SK-N-MC (cell line): ENCODE measurements around the gene MPHOSPH10.

Experiments used
- EZH2 ChIP-seq: fragments of 200-600 bp; sonication (generic); IDR thresholded peaks from one replicate; pipeline ENCODE4 v1.6.1; 2017; ENCODE audit warnings: antibody characterized with exemption
- FOXP2 ChIP-seq: optimal IDR thresholded peaks from 2 replicates; pipeline ENCODE3; 2011; ENCODE audit warnings: mild to moderate bottlenecking, moderate library complexity; ENCODE audit not compliant: insufficient read depth; ENCODE audit errors: extremely low read length, control extremely low read depth
- POLR2AphosphoS5 ChIP-seq: IDR thresholded peaks from 2 replicates; pipeline ENCODE4 v1.6.1; 2012; ENCODE audit warnings: mild to moderate bottlenecking, low read depth, low read length, borderline replicate concordance

- TF ChIP-seq EZH2 (no peak), POLR2AphosphoS5 (no peak), FOXP2 (no peak)
Observed at GRCh38 chr2:71082402-71083252, 47.8 kb upstream of the MPHOSPH10 start.
